K562 (cell line): ENCODE data around the gene NLRP12. TPM values are rescaled to one million over a fixed set of nuclear protein-coding genes. Genes with fewer than 3 reads are reported as not detected.

Source experiments
- BCLAF1 ChIP-seq, 2 experiments: fragments of 450-650 bp in 1 of 2; IDR thresholded peaks; 2 replicates each; pipeline ENCODE4 v1.6.1; 2011 to 2017; ENCODE audit warnings: low read depth in 2 of 2, antibody characterized with exemption in 1 of 2, borderline replicate concordance in 1 of 2, low read length in 1 of 2, mild to moderate bottlenecking in 1 of 2, mixed read lengths in 1 of 2; ENCODE audit not compliant: control insufficient read depth in 1 of 2
- CC2D1A ChIP-seq: fragments of 450-650 bp; IDR thresholded peaks from 2 replicates; pipeline ENCODE4 v1.6.1; 2017; ENCODE audit warnings: mild to moderate bottlenecking
- CSDE1 ChIP-seq, 2 experiments: fragments of 450-650 bp; IDR thresholded peaks; 2 replicates each; pipeline ENCODE4 v1.6.1; 2016; ENCODE audit warnings: mild to moderate bottlenecking in 1 of 2
- CUX1 ChIP-seq: fragments of 200-800 bp; sonication (Bioruptor generic); IDR thresholded peaks from 2 replicates; pipeline ENCODE4 v1.6.1; 2016; ENCODE audit warnings: missing genetic modification characterization, missing compliant biosample characterization
- HMG20A ChIP-seq: fragments of 450-650 bp; formaldehyde crosslinking; conservative IDR thresholded peaks from 2 replicates; pipeline ENCODE4 v1.4.0; 2020; ENCODE audit warnings: mild to moderate bottlenecking, mixed read lengths
- PPARD ChIP-seq: fragments of 250-450 bp; sonication (Bioruptor Pico); IDR thresholded peaks from 2 replicates; pipeline ENCODE4 v1.8.0; 2022; ENCODE audit warnings: inconsistent platforms, mild to moderate bottlenecking, moderate library complexity
- RNF219 ChIP-seq: fragments of 250-450 bp; sonication (Bioruptor Pico); IDR thresholded peaks from 2 replicates; pipeline ENCODE4 v1.5.0; 2022; ENCODE audit warnings: mild to moderate bottlenecking
- SRSF7 ChIP-seq: fragments of 200-400 bp; formaldehyde crosslinking; optimal IDR thresholded peaks from 2 replicates; pipeline ENCODE3; 2017; ENCODE audit warnings: mild to moderate bottlenecking, low read depth, low read length
- SUPT5H ChIP-seq: fragments of 450-650 bp; IDR thresholded peaks from 2 replicates; pipeline ENCODE4 v1.6.1; 2016
- ZBTB26 ChIP-seq: fragments of 450-650 bp; formaldehyde crosslinking; IDR thresholded peaks from 2 replicates; pipeline ENCODE4 v1.4.0; 2022; ENCODE audit warnings: missing genetic modification characterization
- ZBTB7A ChIP-seq: IDR thresholded peaks from 2 replicates; pipeline ENCODE4 v1.6.1; 2011; ENCODE audit warnings: low read depth, mild to moderate bottlenecking, low read length, moderate library complexity, borderline replicate concordance; ENCODE audit not compliant: control insufficient read depth
- polyA plus RNA-seq, 8 experiments: library from polyadenylated mRNA; depleted of rRNA in 4 of 8; stranded (reverse) in 5 of 8; unstranded in 3 of 8; fragments of >200 nt; fragmentation: Nextera tagmentation in 2 of 8; fragmentation: Illumina TruSeq in 1 of 8; extraction: Ambion mirVana in 2 of 8; extraction: Trizol in 1 of 8; gene quantifications; 2 replicates each; pipeline versions ENCODE4 v1.2.1 to v1.2.3, GENCODE V29; 2011 to 2014; ENCODE audit warnings: inconsistent platforms in 1 of 8, missing spikeins in 1 of 8
- total RNA-seq, 7 experiments: library from RNA; depleted of rRNA in 6 of 7; stranded (reverse); fragments of >200 nt in 6 of 7; fragmentation: Illumina TruSeq in 2 of 7; extraction: Trizol in 2 of 7; gene quantifications; 2 replicates each; pipeline versions ENCODE4 v1.2.1 to v1.2.3, GENCODE V29; 2011 to 2021; ENCODE audit warnings: low replicate concordance in 1 of 7

The NLRP12 gene
- total and polyA plus RNA-seq, 9 of the 15 experiments (the other 6 are each of a cell fraction or from before 2014, with no cell fraction given), result not detected

- TF ChIP-seq RNF219 (CRISPR knock-in tag) (no peak), ZBTB7A (peak; percentile 31; the same call in 1 of the 2 replicates), BCLAF1 (IDR thresholded peaks at IDR 0.05; ENCODE audit: borderline replicate concordance in 1 of 2, control insufficient read depth in 1 of 2, low read depth in 2 of 2, low read length in 1 of 2) (no peak), CSDE1 (IDR thresholded peaks at IDR 0.05) (peak in 1 of 2 experiments; percentile 77; a peak in 2 of 4 replicates), CUX1 (no peak), PPARD (CRISPR knock-in tag) (no peak), HMG20A (CRISPR knock-in tag) (no peak), SRSF7 (no peak), CC2D1A (no peak), ZBTB26 (CRISPR knock-in tag) (no peak), SUPT5H (0 out of 2 replicates have a peak, but pooled peaks have one; percentile 35)
Measured at GRCh38 chr19:53867225-53868090, 43.3 kb upstream of the NLRP12 start, which contains the start of gene MYADM (continued).
